Pulmonary artery endothelial cell (primary cell): ENCODE measurements around the gene KCNT1. TPM values are rescaled to one million over a fixed set of nuclear protein-coding genes. Genes with fewer than 3 reads are reported as not detected.
A peak's percentile ranks its signal among the peaks of the same experiment; 100 is the strongest.

ENCODE experiments used
- DNase-seq: peaks from one replicate; pipeline ENCODE4 v3.0.0-alpha.2; 2011; ENCODE audit warnings: low read depth, low spot score
- total RNA-seq: library from RNA; depleted of rRNA; stranded (reverse); fragments of >200 nt; gene quantifications from 2 replicates; pipeline ENCODE4 v1.2.3, GENCODE V29; 2014

KCNT1 gene
- total RNA-seq, 1 donor from 2014 or later, result under 0.01 TPM

GRCh38 chr9:135795391-135795790 is 93.4 kb downstream of the KCNT1 start:
- no peak for DNase-seq

GRCh38 chr9:135796784-135797485 is 95.0 kb downstream of the KCNT1 start:
- no peak for DNase-seq

GRCh38 chr9:135797507-135798262 is 95.7 kb downstream of the KCNT1 start:
- peak; percentile 8 for DNase-seq

- no peak for DNase-seq
Observed at GRCh38 chr9:135798263-135798585, 96.2 kb downstream of the KCNT1 start.

- DNase-seq, result no peak
Observed at GRCh38 chr9:135799261-135799660, 97.3 kb downstream of the KCNT1 start.

GRCh38 chr9:135801070-135801469 is 99.1 kb downstream of the KCNT1 start:
- no peak for DNase-seq

GRCh38 chr9:135802876-135803419 is 101.0 kb downstream of the KCNT1 start:
- DNase-seq, result no peak

- DNase-seq, result no peak
Observed at GRCh38 chr9:135803441-135803840, 101.5 kb downstream of the KCNT1 start.

GRCh38 chr9:135804581-135805421 is 102.8 kb downstream of the KCNT1 start:
- DNase-seq, result no peak

GRCh38 chr9:135805422-135806022 is 103.5 kb downstream of the KCNT1 start:
- no peak for DNase-seq

GRCh38 chr9:135809166-135809565 is 107.2 kb downstream of the KCNT1 start:
- no peak for DNase-seq

GRCh38 chr9:135810806-135811575 is 109.0 kb downstream of the KCNT1 start:
- no peak for DNase-seq

- no peak for DNase-seq
Observed at GRCh38 chr9:135811801-135812200, 109.8 kb downstream of the KCNT1 start.

GRCh38 chr9:135812961-135813360 is 111.0 kb downstream of the KCNT1 start:
- DNase-seq, result no peak

- no peak for DNase-seq
Observed at GRCh38 chr9:135813671-135814290, 111.8 kb downstream of the KCNT1 start.

- DNase-seq, result no peak
Observed at GRCh38 chr9:135814421-135815095, 112.6 kb downstream of the KCNT1 start.

GRCh38 chr9:135815413-135815812 is 113.4 kb downstream of the KCNT1 start:
- no peak for DNase-seq

- DNase-seq, result no peak
Observed at GRCh38 chr9:135815830-135816650, 114.1 kb downstream of the KCNT1 start.

GRCh38 chr9:135816651-135816970 is 114.6 kb downstream of the KCNT1 start:
- DNase-seq, result no peak
